K562 (cell line): Measurements from ENCODE around the gene DSCAM. TPM values are rescaled to one million over a fixed set of nuclear protein-coding genes. Genes with fewer than 3 reads are reported as not detected.

Source experiments
- ATAC-seq: fragments of 200-7000 bp; cut with Tn5 transposase; 3 replicates; pipeline ENCODE4 v1.9.1; 2020; ENCODE audit warnings: moderate library complexity
- BruUV-seq: library from RNA; stranded (reverse); fragments of 400-500 nt; replicated peaks from 2 replicates; lab custom pipeline; 2021; lab: Mats Ljungman, UMichigan
- CTCF ChIA-PET: fragments of 300-600 bp; formaldehyde crosslinking; extraction: SDS; loops from one replicate; lab custom pipeline; 2021; ENCODE audit warnings: low intra/inter-chr PET ratio; lab: Yijun Ruan, JAX
- POLR2A ChIA-PET: fragments of 300-600, 350-650 bp; sonication (Branson Sonifier 250); formaldehyde crosslinking; extraction: SDS; loops from one replicate; lab custom pipeline; 2021; ENCODE audit warnings: antibody characterized with exemption, inconsistent platforms; lab: Yijun Ruan, JAX
- DNase-seq, 4 experiments: peaks; one replicate each; pipeline versions ENCODE4 v3.0.0 to v3.0.0-alpha.2; 2011 to 2018; ENCODE audit warnings: low spot score in 3 of 4, mixed read lengths in 3 of 4; ENCODE audit errors: extremely low read depth in 1 of 4
- FAIRE-seq: peaks from 2 replicates; lab custom pipeline; 2011; peaks lifted over from hg19 to GRCh38; lab: Jason Lieb, UNC
- H2AFZ ChIP-seq: 2 replicates; pipeline ENCODE4 v1.6.0; 2011; ENCODE audit warnings: low read depth, low read length, control low read depth, inconsistent platforms
- H3K27ac ChIP-seq: fragments of 200-600 bp; 3 replicates; pipeline ENCODE4 v1.8.0; 2011; ENCODE audit warnings: low read depth, mild to moderate bottlenecking, control low read depth, inconsistent platforms, low read length, moderate library complexity, mixed read lengths; ENCODE audit errors: extremely low read depth
- H3K27me3 ChIP-seq, 2 experiments: fragments of 300-600 bp in 1 of 2; 2 replicates in 1 of 2; 3 replicates in 1 of 2; pipeline versions ENCODE4 v1.6.0 to v1.8.0; 2011; ENCODE audit warnings: inconsistent platforms in 2 of 2, low read length in 2 of 2, mild to moderate bottlenecking in 1 of 2, mixed read lengths in 1 of 2, moderate library complexity in 1 of 2; ENCODE audit not compliant: control insufficient read depth in 2 of 2, insufficient read depth in 2 of 2
- H3K36me3 ChIP-seq: fragments of 300-600 bp; 3 replicates; pipeline ENCODE4 v1.8.0; 2011; ENCODE audit warnings: mild to moderate bottlenecking, low read length, inconsistent platforms; ENCODE audit not compliant: control insufficient read depth, insufficient read depth
- H3K4me1 ChIP-seq, 2 experiments: fragments of 200-600 bp in 1 of 2; replicated peaks in 1 of 2; 2 replicates in 1 of 2; 3 replicates in 1 of 2; pipeline versions ENCODE4 v1.5.1 to v1.8.0; 2011; ENCODE audit warnings: inconsistent platforms in 2 of 2, low read length in 2 of 2, mild to moderate bottlenecking in 1 of 2, mixed read lengths in 1 of 2, moderate library complexity in 1 of 2; ENCODE audit not compliant: control insufficient read depth in 2 of 2, insufficient read depth in 2 of 2
- H3K4me2 ChIP-seq: 2 replicates; pipeline ENCODE4 v1.6.1; 2011; ENCODE audit warnings: low read length, control low read depth, inconsistent platforms, mixed read lengths; ENCODE audit not compliant: insufficient read depth
- H3K4me3 ChIP-seq: fragments of 200-600 bp; sonication (generic), shearing (Covaris generic); 2 replicates; pipeline ENCODE4 v1.5.1; 2016; ENCODE audit warnings: control low read depth, inconsistent platforms
- H3K79me2 ChIP-seq: fragments of 200-600 bp; 3 replicates; pipeline ENCODE4 v1.8.0; 2011; ENCODE audit warnings: low read length, inconsistent platforms; ENCODE audit not compliant: control insufficient read depth, insufficient read depth
- H3K9ac ChIP-seq, 2 experiments: 2 replicates each; pipeline versions ENCODE4 v1.6.0 to v1.6.1; 2011; ENCODE audit warnings: low read depth in 2 of 2, low read length in 2 of 2, control low read depth in 1 of 2, inconsistent platforms in 1 of 2, mild to moderate bottlenecking in 1 of 2, mixed read lengths in 1 of 2; ENCODE audit not compliant: insufficient read depth in 1 of 2
- H3K9me1 ChIP-seq: one replicate; pipeline ENCODE4 v1.6.0; 2011; ENCODE audit warnings: inconsistent platforms, mild to moderate bottlenecking, low read length, moderate library complexity; ENCODE audit not compliant: control insufficient read depth, insufficient read depth
- H3K9me3 ChIP-seq: replicated peaks from 2 replicates; pipeline ENCODE4 v1.5.1; 2011; ENCODE audit warnings: low read depth, low read length, inconsistent platforms; ENCODE audit not compliant: control insufficient read depth, insufficient read depth
- H4K20me1 ChIP-seq: replicated peaks from 2 replicates; pipeline ENCODE4 v1.6.1; 2011; ENCODE audit warnings: low read length, inconsistent platforms, mixed read lengths; ENCODE audit not compliant: control insufficient read depth, insufficient read depth
- CREM ChIP-seq: IDR thresholded peaks from 2 replicates; pipeline ENCODE4 v1.6.1; 2014; ENCODE audit warnings: antibody characterized with exemption, low read depth
- DACH1 ChIP-seq: fragments of 450-650 bp; IDR thresholded peaks from 2 replicates; pipeline ENCODE4 v1.6.1; 2018; ENCODE audit not compliant: partially characterized antibody
- GABPB1 ChIP-seq: sonication (generic); formaldehyde crosslinking; IDR thresholded peaks from 2 replicates; pipeline ENCODE4 v1.8.0; 2022; ENCODE audit warnings: mild to moderate bottlenecking, missing genetic modification reagents
- GTF2E2 ChIP-seq: fragments of 200-800 bp; sonication (Bioruptor generic); IDR thresholded peaks from 2 replicates; pipeline ENCODE4 v1.6.1; 2016; ENCODE audit warnings: missing genetic modification characterization, missing compliant biosample characterization
- HOMEZ ChIP-seq: fragments of 250-450 bp; sonication (Bioruptor Pico); IDR thresholded peaks from 2 replicates; pipeline ENCODE4 v1.4.0; 2020; ENCODE audit warnings: mild to moderate bottlenecking, moderate library complexity
- NELFE ChIP-seq: IDR thresholded peaks from 2 replicates; pipeline ENCODE4 v1.6.1; 2011; ENCODE audit warnings: mild to moderate bottlenecking; ENCODE audit not compliant: insufficient read depth, insufficient read length
- SMAD3 ChIP-seq: fragments of 450-650 bp; formaldehyde crosslinking; conservative IDR thresholded peaks from 2 replicates; pipeline ENCODE4 v1.4.0; 2020; ENCODE audit warnings: mild to moderate bottlenecking
- SRSF3 ChIP-seq: fragments of 200-400 bp; formaldehyde crosslinking; IDR thresholded peaks from 2 replicates; pipeline ENCODE4 v1.6.1; 2016; ENCODE audit warnings: mild to moderate bottlenecking, low read length, moderate library complexity; ENCODE audit not compliant: insufficient read depth
- TFAM ChIP-seq: fragments of 250-450 bp; sonication (Bioruptor Pico); conservative IDR thresholded peaks from 2 replicates; pipeline ENCODE4 v1.5.0; 2021; ENCODE audit warnings: mild to moderate bottlenecking, moderate library complexity
- ZNF280B ChIP-seq: fragments of 250-450 bp; sonication (Bioruptor Pico); IDR thresholded peaks from 2 replicates; pipeline ENCODE4 v1.5.1; 2021; ENCODE audit warnings: mild to moderate bottlenecking
- ZNF717 ChIP-seq: fragments of 250-450 bp; sonication (Bioruptor Pico); IDR thresholded peaks from 2 replicates; pipeline ENCODE4 v1.5.0; 2021
- whole genome bisulfite sequencing: fragments of 100-300 bp; shearing (Covaris generic); methylation state at CpG from one replicate; pipeline ENCODE4 v1.1.6; 2016; ENCODE audit warnings: low coverage, mixed read lengths; ENCODE audit not compliant: insufficient coverage; ENCODE audit errors: missing lambda C conversion rate; 5-methylcytosine and 5-hydroxymethylcytosine counted together
- in situ Hi-C: fragments of 300-500 bp; cut with MboI; formaldehyde crosslinking; loops from 4 replicates; pipeline ENCODE4 v1.15.0; 2018; ENCODE audit warnings: inconsistent platforms, mixed read lengths
- intact Hi-C: fragments of 100-400 bp; cut with micrococcal nuclease; formaldehyde crosslinking; loops from 2 replicates; pipeline ENCODE4 v1.14.2; 2022
- polyA plus RNA-seq, 8 experiments: library from polyadenylated mRNA; depleted of rRNA in 4 of 8; stranded (reverse) in 5 of 8; unstranded in 3 of 8; fragments of >200 nt; fragmentation: Nextera tagmentation in 2 of 8; fragmentation: Illumina TruSeq in 1 of 8; extraction: Ambion mirVana in 2 of 8; extraction: Trizol in 1 of 8; gene quantifications; 2 replicates each; pipeline versions ENCODE4 v1.2.1 to v1.2.3, GENCODE V29; 2011 to 2014; ENCODE audit warnings: inconsistent platforms in 1 of 8, missing spikeins in 1 of 8
- total RNA-seq, 7 experiments: library from RNA; depleted of rRNA in 6 of 7; stranded (reverse); fragments of >200 nt in 6 of 7; fragmentation: Illumina TruSeq in 2 of 7; extraction: Trizol in 2 of 7; gene quantifications; 2 replicates each; pipeline versions ENCODE4 v1.2.1 to v1.2.3, GENCODE V29; 2011 to 2021; ENCODE audit warnings: low replicate concordance in 1 of 7

The DSCAM gene
- total and polyA plus RNA-seq, 9 of the 15 experiments (the other 6 are each of a cell fraction or from before 2014, with no cell fraction given), result not detected

- in situ Hi-C loops (no loop called here), intact Hi-C loops (no loop called here)
- CTCF ChIA-PET, result no interaction called here
- ATAC-seq, result no peak
- no TSS peak for BruUV-seq
- H2AFZ ChIP-seq, result no peak overlapping the region
- TF ChIP-seq TFAM (CRISPR knock-in tag) (no peak), NELFE (no peak), ZNF717 (CRISPR knock-in tag) (no peak), SRSF3 (no peak), GTF2E2 (tag) (no peak), SMAD3 (CRISPR knock-in tag) (no peak), DACH1 (no peak), GABPB1 (CRISPR knock-in tag) (no peak), ZNF280B (CRISPR knock-in tag) (no peak), CREM (no peak), HOMEZ (no peak)
- H3K4me3 ChIP-seq, result no peak overlapping the region
- DNase-seq, result no peak
- WGBS, result 0% methylated on average over 9 of the region's 9 CpGs
- H3K36me3 ChIP-seq, result no peaks in the 10 kb centered on the region
- POLR2A ChIA-PET, result no interaction called here
- no peak for FAIRE-seq
- H3K79me2 ChIP-seq, result no peaks in the 10 kb centered on the region
- no peaks in the 10 kb centered on the region for H3K27me3 ChIP-seq
- no peaks in the 10 kb centered on the region for H4K20me1 ChIP-seq
- H3K9me3 ChIP-seq, result no peaks in the 10 kb centered on the region; the same call in 1 of the 2 replicates
- no peak overlapping the region for H3K4me2 ChIP-seq
- no peaks in the 10 kb centered on the region for H3K4me1 ChIP-seq
- no peaks in the 10 kb centered on the region for H3K9me1 ChIP-seq
- no peak overlapping the region for H3K9ac ChIP-seq
- H3K27ac ChIP-seq, result no peak overlapping the region
Observed at GRCh38 chr21:40481764-40482163, 365.2 kb downstream of the DSCAM start.
